ENCODE measurements around the gene AMDHD2. TPM values are rescaled to one million over a fixed set of nuclear protein-coding genes. Genes with fewer than 3 reads are reported as not detected.
"Not testable (repeated sequence)": the region's sequence is repeated elsewhere in the genome, so short reads cannot be mapped to it uniquely, and the experiment has no call there.

Gene AMDHD2
- total RNA-seq, 1 donor from 2014 or later: 7.3 TPM

DNA sequence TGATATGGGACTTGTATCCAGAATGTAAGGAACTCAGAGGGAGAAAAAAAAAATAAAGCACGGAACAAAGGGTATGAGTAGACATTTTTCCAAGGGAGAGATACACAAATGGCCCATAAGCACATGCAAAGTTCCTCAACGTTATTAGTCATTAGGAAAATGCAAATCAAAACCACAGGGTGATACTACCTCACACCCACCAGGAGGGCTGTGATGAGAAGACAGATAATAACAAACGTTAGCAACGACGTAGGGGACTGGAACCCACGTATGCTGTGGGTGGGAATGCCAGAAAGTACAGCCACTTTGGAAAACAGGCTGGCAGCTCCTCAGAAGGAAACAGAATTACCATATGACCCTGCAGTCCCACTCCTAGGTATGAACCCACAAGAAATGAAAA, 52.5 kb downstream of the AMDHD2 start:
- H3K36me3 ChIP-seq (ENCODE audit: control insufficient read depth in 3 of 3, insufficient read depth in 3 of 3, low read length in 3 of 3); H3K4me3 ChIP-seq (ENCODE audit: low read length in 3 of 3); H3K9me3 ChIP-seq (ENCODE audit: control insufficient read depth in 3 of 3, low read length in 3 of 3); H3K27me3 ChIP-seq (ENCODE audit: control insufficient read depth in 3 of 3, insufficient read depth in 3 of 3, low read length in 3 of 3); H3K9ac ChIP-seq (ENCODE audit: low read depth in 1 of 3, low read length in 3 of 3); H3K4me1 ChIP-seq (ENCODE audit: control insufficient read depth in 3 of 3, insufficient read depth in 3 of 3, low read length in 3 of 3); H3K27ac ChIP-seq (ENCODE audit: low read depth, low read length): not testable (repeated sequence)

DNA sequence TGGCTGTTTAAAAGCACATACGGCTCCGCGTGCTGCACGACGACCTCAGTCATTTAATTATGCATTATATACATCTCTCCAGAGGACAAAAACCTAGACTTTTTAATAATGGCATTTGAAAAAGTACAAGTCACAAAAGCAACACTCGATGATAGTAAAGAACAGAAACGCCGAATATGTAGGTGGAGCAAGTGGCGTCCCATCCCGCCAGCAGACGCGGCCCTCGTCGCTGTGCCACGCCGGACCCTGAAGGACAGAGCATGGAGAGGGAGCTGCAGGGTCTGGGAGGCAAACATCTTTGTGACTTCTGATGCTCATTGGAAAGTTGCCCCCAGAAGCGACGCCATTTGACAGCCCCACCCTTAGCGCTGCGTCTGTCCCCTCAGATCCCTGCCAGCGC, 55.7 kb downstream of the AMDHD2 start:
- not testable (repeated sequence) for H3K36me3 ChIP-seq (ENCODE audit: control insufficient read depth in 3 of 3, insufficient read depth in 3 of 3, low read length in 3 of 3); H3K4me3 ChIP-seq (ENCODE audit: low read length in 3 of 3); H3K27me3 ChIP-seq (ENCODE audit: control insufficient read depth in 3 of 3, insufficient read depth in 3 of 3, low read length in 3 of 3); H3K9ac ChIP-seq (ENCODE audit: low read depth in 1 of 3, low read length in 3 of 3); H3K9me3 ChIP-seq (ENCODE audit: control insufficient read depth in 3 of 3, low read length in 3 of 3); H3K27ac ChIP-seq (ENCODE audit: low read depth, low read length); H3K4me1 ChIP-seq (ENCODE audit: control insufficient read depth in 3 of 3, insufficient read depth in 3 of 3, low read length in 3 of 3)

DNA sequence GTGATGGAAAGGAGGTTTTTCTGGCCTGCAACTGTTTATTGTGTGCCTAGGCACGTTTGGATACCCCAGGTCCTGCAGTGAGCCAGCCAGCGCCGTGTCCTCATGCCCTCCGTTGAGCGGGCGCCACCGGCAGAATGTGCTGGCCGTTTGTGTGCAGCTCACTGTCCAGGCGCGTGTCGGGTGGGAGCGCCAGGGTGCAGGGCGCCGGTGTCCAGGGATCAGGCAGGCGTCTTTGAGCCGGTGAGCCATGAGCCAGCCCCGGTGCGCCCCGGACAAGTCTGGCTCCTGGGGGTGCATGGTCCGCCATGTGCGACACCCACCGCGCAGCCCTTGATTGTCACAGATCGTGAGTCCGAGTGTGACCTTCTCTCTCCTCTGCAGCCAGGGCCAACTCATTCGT, 56.9 kb downstream of the AMDHD2 start:
- H3K9ac ChIP-seq (ENCODE audit: low read depth in 1 of 3, low read length in 3 of 3); H3K9me3 ChIP-seq (ENCODE audit: control insufficient read depth in 3 of 3, low read length in 3 of 3); H3K27me3 ChIP-seq (ENCODE audit: control insufficient read depth in 3 of 3, insufficient read depth in 3 of 3, low read length in 3 of 3); H3K36me3 ChIP-seq (ENCODE audit: control insufficient read depth in 3 of 3, insufficient read depth in 3 of 3, low read length in 3 of 3); H3K4me1 ChIP-seq (ENCODE audit: control insufficient read depth in 3 of 3, insufficient read depth in 3 of 3, low read length in 3 of 3); H3K4me3 ChIP-seq (ENCODE audit: low read length in 3 of 3); H3K27ac ChIP-seq (ENCODE audit: low read depth, low read length): not testable (repeated sequence)

DNA sequence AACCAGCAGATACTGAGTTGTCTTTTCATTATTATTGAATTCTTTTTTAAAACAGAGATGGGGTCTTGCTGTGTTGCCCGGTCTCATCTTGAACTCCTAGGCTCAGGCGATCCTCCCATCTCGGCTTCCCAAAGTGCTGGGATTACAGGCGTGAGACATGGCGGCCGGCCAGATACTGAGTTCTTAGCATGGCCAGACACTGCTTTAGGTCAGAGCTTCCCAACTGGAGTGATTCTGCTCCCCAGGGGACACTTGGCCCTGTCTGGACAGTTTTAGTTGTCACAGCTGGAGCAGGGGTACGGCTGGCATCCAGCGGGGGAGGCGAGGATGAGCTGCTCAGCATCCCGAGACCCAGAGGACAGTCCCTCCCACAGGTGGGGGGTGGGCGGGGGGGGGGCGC, 58.7 kb downstream of the AMDHD2 start:
- H3K4me1 ChIP-seq (ENCODE audit: control insufficient read depth in 3 of 3, insufficient read depth in 3 of 3, low read length in 3 of 3); H3K9ac ChIP-seq (ENCODE audit: low read depth in 1 of 3, low read length in 3 of 3); H3K27me3 ChIP-seq (ENCODE audit: control insufficient read depth in 3 of 3, insufficient read depth in 3 of 3, low read length in 3 of 3); H3K9me3 ChIP-seq (ENCODE audit: control insufficient read depth in 3 of 3, low read length in 3 of 3); H3K27ac ChIP-seq (ENCODE audit: low read depth, low read length); H3K36me3 ChIP-seq (ENCODE audit: control insufficient read depth in 3 of 3, insufficient read depth in 3 of 3, low read length in 3 of 3); H3K4me3 ChIP-seq (ENCODE audit: low read length in 3 of 3): not testable (repeated sequence)

DNA sequence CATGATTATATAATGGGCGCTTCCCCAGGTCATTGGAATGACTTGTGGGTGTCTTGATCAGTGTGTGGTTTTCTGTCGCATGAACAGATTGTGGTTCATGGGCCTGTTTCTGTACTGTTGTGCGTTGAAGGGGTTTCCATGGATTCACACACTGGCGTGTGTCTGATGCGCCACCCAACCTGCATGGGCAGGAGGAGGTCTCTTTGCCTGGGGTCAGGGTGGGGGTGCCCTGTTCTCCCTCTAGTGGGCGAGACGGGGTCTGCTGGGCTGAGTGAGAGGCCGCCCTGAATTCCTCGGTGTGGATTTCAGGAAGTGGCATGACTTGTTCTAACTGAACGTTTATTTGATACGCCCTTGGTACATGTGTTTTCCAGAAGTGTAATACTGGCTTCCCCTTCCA, 60.0 kb downstream of the AMDHD2 start:
- not testable (repeated sequence) for H3K9ac ChIP-seq (ENCODE audit: low read depth in 1 of 3, low read length in 3 of 3); H3K9me3 ChIP-seq (ENCODE audit: control insufficient read depth in 3 of 3, low read length in 3 of 3); H3K36me3 ChIP-seq (ENCODE audit: control insufficient read depth in 3 of 3, insufficient read depth in 3 of 3, low read length in 3 of 3); H3K27me3 ChIP-seq (ENCODE audit: control insufficient read depth in 3 of 3, insufficient read depth in 3 of 3, low read length in 3 of 3); H3K27ac ChIP-seq (ENCODE audit: low read depth, low read length); H3K4me1 ChIP-seq (ENCODE audit: control insufficient read depth in 3 of 3, insufficient read depth in 3 of 3, low read length in 3 of 3); H3K4me3 ChIP-seq (ENCODE audit: low read length in 3 of 3)

DNA sequence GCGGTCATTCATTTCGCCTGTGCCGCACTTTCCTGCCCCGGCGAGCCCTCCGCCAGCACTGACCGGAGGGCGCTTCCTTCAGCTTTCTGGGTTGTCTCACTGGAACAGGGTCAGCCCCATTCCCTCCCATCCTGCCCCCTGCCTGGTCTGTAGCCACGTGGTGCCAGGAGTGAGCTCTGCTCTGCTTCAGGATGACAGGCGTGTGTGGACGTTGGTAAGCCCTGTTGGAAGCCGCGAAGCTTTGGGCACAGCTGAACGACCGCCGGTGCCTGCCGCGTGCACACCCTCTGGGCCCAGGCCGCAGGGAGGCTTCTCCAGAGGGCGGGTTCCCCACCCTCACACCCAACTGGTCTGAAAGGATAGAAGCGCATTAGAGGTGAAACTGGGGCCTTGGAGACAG, 60.6 kb downstream of the AMDHD2 start:
- H3K9ac ChIP-seq (ENCODE audit: low read depth in 1 of 3, low read length in 3 of 3); H3K9me3 ChIP-seq (ENCODE audit: control insufficient read depth in 3 of 3, low read length in 3 of 3); H3K27me3 ChIP-seq (ENCODE audit: control insufficient read depth in 3 of 3, insufficient read depth in 3 of 3, low read length in 3 of 3); H3K27ac ChIP-seq (ENCODE audit: low read depth, low read length); H3K4me3 ChIP-seq (ENCODE audit: low read length in 3 of 3); H3K36me3 ChIP-seq (ENCODE audit: control insufficient read depth in 3 of 3, insufficient read depth in 3 of 3, low read length in 3 of 3): not testable (repeated sequence)
- H3K4me1 ChIP-seq (ENCODE audit: control insufficient read depth in 3 of 3, insufficient read depth in 3 of 3, low read length in 3 of 3): peaks cover 13% of the 10 kb centered on the region in 3 donors

Small RNA genes lying within 50 kb of the gene (small RNA-seq; reads per million reads assigned to genes)
- gene AC093525.1 (not detected), gene MIR3178 (0.12 reads per million)

Other genes with a start within 250 kb of the AMDHD2 start
- gene ABCA3, start 179.6 kb upstream of the AMDHD2 start, total RNA-seq: 8.4 TPM
- gene CCNF, start 90.9 kb upstream of the AMDHD2 start, total RNA-seq: 6.8 TPM
- 2.6 TPM for gene TEDC2, start 60.3 kb upstream of the AMDHD2 start, total RNA-seq
- gene NTN3, start 49.1 kb upstream of the AMDHD2 start, total RNA-seq: 5.2 TPM
- 7.8 TPM for gene TBC1D24, start 45.2 kb upstream of the AMDHD2 start, total RNA-seq
- 12.0 TPM for gene ATP6V0C, start 6.4 kb upstream of the AMDHD2 start, total RNA-seq
- not detected for gene CEMP1, start 11.0 kb downstream of the AMDHD2 start, total RNA-seq
- 18.3 TPM for gene PDPK1, start 17.6 kb downstream of the AMDHD2 start, total RNA-seq
- 13.6 TPM for gene KCTD5, start 162.2 kb downstream of the AMDHD2 start, total RNA-seq
- gene PRSS27, start 199.9 kb downstream of the AMDHD2 start, total RNA-seq: not detected
- 70.5 TPM for gene SRRM2, start 232.3 kb downstream of the AMDHD2 start, total RNA-seq